Peyer's patch (tissue), 4 donors: ENCODE data around the gene LY6G6D.
A peak's percentile ranks its signal among the peaks of the same experiment; 100 is the strongest.

Source experiments
- POLR2A ChIP-seq, 2 donors: fragments of 450-650 bp; IDR thresholded peaks; one replicate each; pipeline ENCODE4 v1.5.1; 2017; ENCODE audit warnings: antibody characterized with exemption in 2 of 2, mild to moderate bottlenecking in 2 of 2, moderate library complexity in 2 of 2
- TF ChIP-seq, protein P1 (sequence below), 6 experiments: fragments of 450-650 bp in 4 of 6; fragments of 200-600 bp in 2 of 6; sonication (generic) in 1 of 6; IDR thresholded peaks; one replicate each; pipeline ENCODE4 v1.5.1; 2017 to 2019; ENCODE audit warnings: antibody characterized with exemption in 6 of 6, mild to moderate bottlenecking in 3 of 6, moderate library complexity in 1 of 6

DNA sequence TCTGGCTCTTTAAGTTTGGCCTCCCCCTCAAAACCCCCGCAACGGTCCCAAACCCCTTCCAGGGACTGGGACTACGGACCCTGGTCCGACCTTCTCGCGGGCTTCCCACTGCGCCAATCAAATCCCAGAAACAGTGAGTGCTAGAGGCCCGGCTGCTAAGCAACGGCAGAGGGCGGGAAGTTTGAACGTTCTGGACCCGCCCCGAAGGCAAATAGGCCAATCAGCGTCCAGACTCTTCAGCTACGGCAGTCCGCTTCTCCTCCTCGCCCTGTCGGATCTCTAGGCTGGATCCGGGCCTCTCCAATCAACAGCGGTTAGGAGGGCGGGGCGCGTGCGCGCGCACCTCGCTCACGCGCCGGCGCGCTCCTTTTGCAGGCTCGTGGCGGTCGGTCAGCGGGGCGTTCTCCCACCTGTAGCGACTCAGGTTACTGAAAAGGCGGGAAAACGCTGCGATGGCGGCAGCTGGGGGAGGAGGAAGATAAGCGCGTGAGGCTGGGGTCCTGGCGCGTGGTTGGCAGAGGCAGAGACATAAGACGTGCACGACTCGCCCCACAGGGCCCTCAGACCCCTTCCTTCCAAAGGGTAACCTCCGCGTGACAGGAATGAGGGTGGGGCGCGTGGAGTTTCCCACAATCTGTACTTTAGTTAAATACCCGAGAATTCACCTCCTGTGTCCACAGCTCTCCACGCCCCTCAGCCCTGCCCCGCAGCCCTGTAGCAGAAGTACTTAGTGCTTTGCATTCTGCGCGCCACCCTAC is 24.7 kb downstream of the LY6G6D start, which contains the start of gene MSH5:
- TF ChIP-seq, protein P1, sequence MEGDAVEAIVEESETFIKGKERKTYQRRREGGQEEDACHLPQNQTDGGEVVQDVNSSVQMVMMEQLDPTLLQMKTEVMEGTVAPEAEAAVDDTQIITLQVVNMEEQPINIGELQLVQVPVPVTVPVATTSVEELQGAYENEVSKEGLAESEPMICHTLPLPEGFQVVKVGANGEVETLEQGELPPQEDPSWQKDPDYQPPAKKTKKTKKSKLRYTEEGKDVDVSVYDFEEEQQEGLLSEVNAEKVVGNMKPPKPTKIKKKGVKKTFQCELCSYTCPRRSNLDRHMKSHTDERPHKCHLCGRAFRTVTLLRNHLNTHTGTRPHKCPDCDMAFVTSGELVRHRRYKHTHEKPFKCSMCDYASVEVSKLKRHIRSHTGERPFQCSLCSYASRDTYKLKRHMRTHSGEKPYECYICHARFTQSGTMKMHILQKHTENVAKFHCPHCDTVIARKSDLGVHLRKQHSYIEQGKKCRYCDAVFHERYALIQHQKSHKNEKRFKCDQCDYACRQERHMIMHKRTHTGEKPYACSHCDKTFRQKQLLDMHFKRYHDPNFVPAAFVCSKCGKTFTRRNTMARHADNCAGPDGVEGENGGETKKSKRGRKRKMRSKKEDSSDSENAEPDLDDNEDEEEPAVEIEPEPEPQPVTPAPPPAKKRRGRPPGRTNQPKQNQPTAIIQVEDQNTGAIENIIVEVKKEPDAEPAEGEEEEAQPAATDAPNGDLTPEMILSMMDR (IDR thresholded peaks at IDR 0.05), result peak in 1 of 6 experiments; percentile 7
- peak; percentile 32 to 61 for TF ChIP-seq POLR2A (IDR thresholded peaks at IDR 0.05)
